Activated CD4-positive, CD25-positive, alpha-beta regulatory T cell (primary cell): ENCODE data around the gene AP2A1.
"Not testable (repeated sequence)": the region's sequence is repeated elsewhere in the genome, so short reads cannot be mapped to it uniquely, and the experiment has no call there.

ENCODE experiments used
- DNase-seq, 4 experiments: peaks; one replicate each; lab custom pipeline; 2025; lab: John Stamatoyannopoulos, UW

AP2A1 gene

DNA sequence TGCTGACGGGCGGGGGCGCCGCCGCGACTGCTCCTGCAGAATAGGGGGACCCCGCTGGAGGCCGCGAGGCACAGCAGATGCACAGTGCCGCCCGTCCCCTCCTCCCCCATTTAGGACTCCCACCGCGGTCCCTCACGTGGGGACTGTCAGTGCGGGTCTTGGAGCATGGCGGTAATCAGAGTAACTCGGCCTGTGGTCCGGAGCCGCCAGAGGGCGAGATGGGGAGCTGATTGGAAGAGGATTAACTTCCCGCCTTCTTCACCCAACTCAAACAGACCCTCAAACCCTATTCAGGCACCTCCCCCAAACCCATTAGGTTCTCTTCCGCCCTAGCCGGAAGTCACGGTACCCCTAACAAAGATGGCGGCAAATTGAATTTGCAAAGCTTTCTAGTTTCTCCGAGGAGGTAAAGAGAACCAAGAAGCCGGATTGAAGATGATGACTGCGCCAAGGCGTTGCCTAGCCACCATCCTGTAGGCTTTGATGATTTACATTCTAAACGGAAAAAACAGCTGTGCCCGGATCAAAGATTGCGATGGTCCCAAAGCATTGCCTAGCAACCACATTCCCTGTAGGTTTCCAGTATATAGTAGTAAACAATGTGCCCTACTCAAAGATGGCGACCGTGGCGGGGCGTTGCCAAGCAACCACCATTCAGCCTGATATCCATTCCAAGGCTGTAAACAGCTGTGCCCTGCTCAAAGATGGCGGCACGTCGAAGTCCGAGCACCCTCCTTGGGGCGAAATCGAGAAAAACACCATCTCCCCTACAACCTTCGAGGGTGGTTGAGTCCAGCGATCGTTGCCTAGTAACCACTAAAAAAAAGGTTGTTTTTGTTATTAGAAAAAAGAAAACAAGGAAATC is 46.4 kb downstream of the AP2A1 start, which contains the start of gene FUZ:
FUZ (minus strand) TSS at position 296 of the 865 bp plus-strand sequence; CDS start at position 110, 186 bp downstream.
- peak; percentile 64 to 78 (median 76) for DNase-seq

DNA sequence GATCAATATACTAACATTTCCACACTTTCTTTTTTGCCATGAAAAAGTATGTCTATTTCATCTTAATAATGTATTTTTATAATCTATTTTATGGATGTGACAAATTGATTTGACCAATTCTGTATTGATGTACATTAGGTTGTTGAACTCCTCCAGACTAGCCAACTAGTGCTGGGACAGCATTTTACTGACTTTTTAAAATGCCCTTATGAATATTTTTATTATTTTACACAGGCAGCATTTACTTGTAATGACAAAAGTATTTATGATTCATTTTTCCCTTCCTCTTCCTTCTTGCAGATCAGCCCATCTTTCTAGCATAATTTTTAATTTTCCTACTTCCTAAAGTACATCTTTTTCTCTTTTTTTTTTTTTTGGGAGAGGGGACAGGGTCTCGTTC is 47.2 kb downstream of the AP2A1 start:
- DNase-seq: no peak

DNA sequence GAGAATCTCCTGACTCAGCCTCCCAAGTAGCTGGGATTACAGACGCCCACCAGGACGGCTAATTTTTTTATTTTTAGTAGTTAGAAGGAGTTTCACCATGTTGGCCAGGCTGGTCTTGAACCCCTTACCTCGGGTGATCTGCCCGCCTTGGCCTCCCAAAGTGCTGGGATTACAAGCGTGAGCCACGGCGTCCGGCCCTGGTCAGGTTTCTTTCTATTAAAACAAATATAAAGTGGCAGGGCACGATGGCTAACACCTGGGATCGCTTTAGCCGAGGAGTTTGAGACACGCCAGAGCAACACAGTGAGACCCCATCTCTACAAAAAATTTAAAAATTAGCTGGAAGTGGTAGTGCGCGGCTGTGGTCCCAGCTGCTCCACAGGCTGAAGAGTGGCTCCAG is 49.8 kb downstream of the AP2A1 start:
- DNase-seq: no peak

DNA sequence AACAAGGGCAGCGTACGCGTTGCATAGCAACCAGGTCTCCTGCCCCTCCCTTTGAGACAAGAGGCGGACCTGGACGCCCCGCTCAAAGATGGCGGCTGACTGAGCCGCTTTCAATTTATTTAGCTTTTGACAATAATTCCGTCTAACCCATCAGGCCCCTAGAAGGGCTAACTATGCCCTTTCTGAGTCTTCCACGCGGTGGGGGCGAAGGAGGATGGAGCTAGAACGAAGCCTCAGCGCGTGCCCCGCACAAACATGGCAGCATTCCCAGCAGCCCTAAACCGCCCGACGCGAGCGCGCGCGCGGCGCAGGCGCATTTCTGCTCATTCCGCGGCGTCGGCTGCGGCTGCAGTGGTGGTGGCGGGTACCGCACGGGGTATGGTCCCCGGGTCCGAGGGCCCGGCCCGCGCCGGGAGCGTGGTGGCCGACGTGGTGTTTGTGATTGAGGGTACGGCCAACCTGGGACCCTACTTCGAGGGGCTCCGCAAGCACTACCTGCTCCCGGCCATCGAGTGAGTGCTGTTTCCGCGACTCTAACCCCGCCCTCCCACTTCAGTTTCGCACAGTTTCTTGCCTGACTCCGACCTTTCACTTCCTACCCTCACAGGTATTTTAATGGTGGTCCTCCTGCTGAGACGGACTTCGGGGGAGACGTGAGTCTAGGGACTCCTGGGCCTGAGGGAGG is 51.3 kb downstream of the AP2A1 start, which contains the start of gene MED25:
MED25 (plus strand) TSS at position 326 of the 685 bp plus-strand sequence; CDS start at position 379, 53 bp downstream.
- peak; percentile 71 to 80 (median 74) for DNase-seq

DNA sequence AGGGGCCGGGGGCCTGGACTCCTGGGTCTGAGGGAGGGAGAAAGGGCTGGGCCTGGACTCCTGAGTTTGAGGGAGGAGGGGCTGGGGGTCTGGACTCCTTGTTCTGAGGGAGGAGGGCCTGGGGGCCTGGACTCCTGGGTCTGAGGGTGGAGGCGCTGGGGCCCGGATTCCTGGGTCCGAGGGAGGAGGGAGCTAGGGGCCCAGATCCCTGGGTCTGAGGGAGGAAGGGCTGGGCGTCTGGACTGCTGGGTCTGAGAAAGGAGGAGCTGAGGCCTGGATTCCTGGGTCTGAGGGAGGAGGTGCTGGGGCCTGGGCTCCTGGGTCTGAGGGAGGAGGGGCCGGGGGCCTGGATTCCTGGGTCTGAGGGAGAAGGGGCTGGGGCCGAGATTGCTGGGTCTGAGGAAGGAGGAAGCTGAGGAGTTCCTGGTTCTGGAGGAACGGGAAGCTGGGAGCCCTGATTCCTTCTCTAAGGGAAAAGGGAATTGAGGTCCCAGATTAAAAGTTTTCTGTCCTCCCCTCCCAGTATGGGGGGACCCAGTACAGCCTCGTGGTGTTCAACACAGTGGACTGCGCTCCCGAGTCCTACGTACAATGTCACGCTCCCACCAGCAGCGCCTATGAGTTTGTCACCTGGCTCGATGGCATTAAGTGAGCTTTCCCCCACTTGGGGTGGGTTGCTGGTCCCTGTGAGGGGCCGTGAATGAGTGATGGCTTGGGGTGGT is 52.0 kb downstream of the AP2A1 start:
- DNase-seq: no peak

DNA sequence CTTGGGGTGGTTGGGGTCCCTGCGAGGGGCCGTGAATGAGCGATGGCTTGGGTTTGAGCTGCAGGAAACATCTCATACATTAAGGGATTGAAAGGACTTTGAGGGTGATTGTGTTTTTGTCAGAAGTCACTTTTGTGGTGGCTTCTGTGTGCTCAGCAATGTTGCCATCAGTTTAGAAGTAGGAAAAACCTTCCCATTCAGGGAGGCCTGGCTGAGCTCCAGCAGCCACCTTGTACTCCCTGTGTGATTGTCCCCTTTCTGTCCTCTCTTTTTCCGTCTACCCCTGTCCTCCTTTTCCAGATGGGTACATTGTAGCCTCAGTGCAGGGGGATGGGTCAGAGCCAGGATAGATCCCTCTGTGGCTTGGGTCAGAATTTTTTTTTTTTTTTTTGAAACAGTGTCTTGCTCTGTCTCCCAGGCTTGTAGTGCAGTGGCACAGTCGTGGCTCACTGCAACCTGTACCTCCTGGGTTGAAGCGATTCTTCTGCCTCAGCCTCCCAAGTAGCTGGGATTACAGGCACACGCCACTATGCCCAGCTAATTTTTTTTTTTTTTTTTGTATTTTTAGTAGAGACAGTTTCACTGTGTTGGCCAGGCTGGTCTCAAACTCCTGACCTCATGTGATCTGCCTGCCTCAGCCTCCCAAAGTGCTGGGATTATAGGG is 52.8 kb downstream of the AP2A1 start:
- DNase-seq: not testable (repeated sequence)

DNA sequence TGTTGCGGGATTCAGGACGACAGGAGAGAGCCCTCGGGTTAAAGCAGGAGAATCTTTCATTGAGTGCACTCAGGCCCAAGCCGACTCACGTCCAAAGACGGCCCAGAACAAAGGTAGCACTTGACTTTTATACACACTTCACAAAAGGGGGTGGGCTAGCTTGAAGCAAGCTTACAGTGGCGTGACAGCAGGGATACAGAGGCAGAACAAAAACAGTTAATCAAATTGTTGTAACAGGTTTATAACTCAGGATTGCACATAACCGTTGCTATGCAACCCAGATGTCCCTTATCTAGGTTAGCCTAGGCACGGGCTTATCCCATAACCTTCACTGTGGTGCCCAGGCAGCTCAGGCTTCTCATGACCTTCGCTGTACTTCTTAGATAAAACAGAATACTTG is 53.3 kb downstream of the AP2A1 start:
- DNase-seq: no peak

DNA sequence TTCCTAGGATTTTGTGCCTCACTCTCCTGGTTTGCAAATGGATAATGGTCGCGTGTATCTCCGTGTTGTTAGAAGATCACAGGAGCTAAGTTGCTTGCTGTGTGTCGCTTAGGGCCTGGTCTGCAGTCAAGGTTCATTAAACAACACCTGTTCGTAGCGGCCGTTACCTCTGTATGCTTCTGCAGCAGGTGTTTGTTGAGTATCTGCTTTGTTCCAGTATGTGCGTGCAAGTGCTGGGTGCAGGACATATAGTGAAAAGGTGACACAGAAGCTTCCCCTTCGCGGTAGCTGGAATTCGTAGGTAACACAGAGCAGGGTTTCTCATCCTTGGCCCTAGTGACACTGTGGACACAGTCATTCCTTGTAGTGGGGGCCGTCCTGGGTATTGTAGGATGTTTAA is 56.7 kb downstream of the AP2A1 start:
- DNase-seq: no peak

DNA sequence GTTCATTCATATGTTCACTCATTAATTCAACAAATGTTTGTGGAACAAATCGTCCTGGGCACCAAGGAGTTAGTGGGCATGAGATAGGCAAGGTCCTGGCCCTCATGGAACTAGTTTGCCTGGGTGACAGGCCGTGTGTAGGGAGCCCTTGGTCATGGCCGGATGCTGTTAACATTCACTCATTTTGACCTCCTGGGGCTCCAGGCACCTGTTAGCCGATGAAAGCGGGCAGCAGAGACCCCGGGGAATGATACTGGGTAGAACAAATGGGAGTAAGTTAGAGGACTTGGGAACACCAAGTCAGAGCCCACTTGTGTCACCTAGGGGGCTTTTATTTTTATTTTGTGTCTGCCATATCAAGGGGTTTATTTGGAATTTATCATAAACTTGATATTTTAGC is 57.9 kb downstream of the AP2A1 start:
- no peak for DNase-seq

DNA sequence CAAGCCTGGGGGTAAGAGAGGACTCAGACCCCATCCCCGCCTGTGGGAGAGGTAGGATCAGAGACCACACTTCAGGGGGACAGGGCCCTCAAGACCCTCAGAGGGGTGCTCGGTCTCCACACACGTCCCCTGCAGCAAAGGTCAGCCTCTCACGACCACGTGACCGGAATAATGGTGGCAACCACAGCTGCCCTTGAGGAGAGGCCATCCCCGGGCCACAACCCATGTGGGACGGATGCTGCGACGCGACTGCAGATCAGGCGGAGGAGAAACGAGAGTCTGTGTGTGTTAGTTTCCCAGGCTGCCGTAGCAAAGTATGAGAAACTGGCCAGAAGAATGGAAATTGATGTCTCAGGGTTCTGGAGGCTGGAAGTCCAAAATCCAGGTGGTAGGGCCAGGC is 60.2 kb downstream of the AP2A1 start:
- no peak for DNase-seq

DNA sequence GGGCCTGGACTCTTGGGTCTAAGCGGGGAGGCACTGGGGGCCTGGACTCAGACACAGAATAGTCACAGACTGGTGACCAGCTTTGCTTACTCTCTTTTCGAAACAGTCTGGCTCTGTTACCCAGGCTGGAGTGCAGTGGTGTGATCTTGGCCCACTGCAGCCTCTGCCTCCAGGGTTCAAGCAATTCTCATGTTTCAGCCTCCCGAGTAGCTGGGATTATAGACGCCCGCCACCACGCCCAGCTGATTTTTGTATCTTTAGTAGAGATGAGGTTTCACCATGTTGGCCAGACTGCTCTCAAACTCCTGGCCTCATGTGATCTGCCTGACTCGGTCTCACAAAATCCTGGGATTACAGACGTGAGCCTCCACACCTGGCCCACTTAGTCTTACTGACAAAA is 62.4 kb downstream of the AP2A1 start:
- DNase-seq: no peak

DNA sequence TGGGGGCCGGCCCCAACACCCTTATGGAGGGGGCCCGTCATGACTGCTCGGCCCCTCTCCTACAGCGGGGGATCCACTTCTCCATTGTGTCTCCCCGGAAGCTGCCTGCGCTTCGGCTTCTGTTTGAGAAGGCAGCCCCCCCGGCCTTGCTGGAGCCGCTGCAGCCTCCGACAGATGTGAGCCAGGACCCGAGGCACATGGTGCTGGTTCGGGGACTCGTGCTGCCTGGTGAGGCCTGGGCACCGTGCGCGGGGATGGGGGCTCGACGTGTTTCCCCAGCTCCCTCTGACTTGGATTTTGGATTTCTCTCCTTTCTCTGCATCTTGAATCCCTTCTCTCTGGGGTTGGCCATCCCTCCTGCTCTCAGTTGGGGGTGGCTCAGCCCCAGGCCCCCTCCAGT is 62.9 kb downstream of the AP2A1 start:
- DNase-seq: no peak

DNA sequence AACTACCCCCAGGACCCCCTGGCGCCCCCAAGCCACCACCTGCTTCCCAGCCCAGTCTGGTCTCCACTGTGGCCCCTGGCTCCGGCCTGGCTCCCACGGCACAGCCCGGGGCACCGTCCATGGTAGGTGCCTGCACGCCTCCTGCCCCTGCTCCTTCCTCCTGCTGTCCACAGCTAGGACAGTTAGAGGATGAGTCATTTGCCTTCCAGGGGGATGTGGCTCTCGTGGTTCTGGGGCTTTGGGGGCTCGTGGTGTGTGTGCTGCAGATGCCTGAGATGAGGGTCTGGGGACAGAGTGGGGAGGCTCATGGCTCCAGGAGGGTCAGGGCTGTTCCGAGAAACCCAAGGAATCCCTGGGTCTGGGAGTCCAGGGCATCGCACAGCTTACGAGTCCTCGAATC is 64.0 kb downstream of the AP2A1 start:
- no peak for DNase-seq

DNA sequence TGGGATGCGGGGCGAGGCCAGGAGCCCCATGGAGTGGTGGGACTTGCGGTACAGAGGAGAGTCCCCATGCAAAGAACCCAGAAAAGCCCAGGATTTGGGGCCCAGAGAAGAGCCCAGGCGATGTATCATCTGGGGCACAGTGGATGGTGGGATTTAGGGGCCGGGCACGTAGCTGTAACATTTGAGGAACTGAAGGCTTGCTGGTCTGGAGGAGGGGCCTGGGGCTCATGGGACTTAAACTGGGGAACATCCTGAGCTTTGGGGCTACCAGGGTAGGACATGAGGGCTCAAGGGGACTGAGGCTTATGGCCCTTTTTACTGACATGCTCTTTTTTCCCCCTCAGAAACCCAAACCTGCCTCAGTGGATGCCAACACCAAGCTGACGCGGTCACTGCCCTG is 64.8 kb downstream of the AP2A1 start:
- no peak for DNase-seq

DNA sequence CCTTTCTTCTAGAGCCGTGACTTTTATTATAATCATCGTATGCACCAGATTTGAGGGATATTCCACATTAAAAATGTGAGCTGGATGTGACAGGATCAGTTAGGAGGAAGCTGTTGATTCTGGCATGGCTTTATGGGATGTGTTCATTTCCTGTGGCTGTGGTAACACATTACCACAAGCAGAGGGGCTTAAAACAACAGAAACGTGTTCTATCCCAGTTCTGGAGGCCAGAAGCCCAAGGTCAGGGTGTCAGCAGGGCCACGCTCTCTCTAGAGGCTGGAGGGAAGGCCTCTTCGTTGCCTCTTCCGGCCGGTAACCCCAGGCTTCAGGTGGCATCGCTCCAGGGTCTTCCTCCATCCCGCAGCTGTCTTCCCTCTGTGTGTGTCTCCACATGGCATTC is 65.8 kb downstream of the AP2A1 start:
- DNase-seq: no peak

DNA sequence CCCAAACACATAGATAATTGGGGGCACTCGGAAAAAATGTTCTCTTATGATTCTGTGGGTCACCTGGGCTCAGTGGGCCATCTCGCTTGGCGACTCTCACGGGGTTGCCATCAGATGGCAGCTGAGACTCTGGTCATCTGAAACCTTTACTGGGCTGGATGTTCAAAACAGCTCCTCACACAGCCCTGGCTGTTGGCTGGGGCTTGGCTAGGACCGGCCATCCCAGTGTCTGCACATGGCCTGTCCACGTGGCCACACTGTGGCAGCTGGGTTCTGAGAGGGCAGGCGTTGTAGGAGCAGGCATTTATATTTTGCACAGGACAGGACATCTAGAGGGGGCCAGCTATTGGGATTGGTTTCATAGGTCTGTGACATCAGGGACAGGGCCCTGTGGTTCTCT is 66.8 kb downstream of the AP2A1 start:
- DNase-seq: no peak

DNA sequence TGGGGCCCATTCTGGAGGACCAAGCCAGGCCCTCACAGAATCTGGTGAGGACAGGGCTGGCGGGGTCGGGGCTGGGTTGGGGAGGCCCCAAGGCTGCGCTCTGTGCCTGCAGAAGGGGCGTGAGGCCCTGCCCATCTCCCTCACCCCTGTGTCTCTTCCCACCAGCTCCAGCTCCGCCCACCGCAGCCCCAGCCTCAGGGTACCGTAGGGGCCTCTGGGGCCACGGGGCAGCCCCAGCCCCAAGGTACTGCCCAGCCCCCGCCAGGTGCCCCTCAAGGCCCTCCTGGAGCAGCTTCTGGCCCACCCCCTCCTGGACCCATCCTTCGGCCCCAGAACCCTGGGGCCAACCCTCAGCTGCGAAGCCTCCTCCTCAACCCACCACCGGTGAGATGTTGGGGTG is 68.8 kb downstream of the AP2A1 start:
- no peak for DNase-seq

DNA sequence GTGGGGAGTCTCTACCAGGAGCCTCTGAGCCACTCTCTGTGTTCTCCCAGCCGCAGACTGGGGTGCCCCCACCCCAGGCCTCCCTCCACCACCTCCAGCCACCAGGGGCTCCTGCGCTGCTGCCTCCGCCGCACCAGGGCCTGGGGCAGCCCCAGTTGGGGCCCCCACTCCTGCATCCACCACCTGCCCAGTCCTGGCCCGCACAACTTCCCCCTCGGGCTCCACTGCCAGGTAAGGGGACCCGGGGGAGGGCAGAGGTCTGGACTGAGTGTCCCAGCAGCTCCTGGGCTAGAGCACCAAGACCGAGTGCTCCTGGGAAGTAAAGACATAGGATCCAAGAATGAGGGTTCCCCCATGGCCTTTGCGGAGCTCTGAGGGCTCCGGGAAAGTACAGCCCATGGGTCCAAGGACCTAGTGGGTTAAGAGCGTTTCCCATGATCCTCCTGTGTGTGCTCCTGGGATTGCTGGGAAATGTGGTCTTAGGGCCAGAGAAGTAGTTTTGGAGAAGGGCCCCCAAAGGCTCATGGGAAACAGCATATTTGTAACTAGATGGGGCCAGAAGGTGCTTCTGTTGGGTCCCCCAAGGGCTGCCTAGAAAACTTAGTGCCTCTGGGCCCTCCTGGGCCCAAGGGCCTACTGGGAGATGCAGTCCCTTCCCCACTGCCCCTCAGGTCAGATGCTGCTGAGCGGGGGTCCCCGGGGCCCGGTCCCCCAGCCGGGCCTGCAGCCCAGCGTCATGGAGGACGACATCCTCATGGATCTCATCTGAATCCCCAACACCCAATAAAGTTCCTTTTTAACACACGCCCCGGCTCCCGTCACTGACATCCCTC is 69.6 kb downstream of the AP2A1 start:
- DNase-seq: no peak

DNA sequence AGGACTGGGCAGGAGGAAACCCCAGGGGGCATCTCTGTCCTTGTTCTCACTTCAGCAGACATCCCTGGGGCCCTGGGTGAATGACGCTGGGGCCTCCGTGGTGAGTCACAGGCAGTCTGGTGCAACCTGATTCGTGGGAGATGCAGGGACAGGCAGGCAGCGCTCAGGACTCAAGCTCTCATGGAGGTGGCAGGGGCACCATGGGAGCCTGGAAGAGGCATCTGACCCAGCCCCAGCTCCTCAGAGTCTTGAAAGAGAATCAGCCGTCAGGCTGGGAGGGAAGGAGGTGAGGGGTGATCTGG is 70.2 kb downstream of the AP2A1 start:
- DNase-seq: no peak

DNA sequence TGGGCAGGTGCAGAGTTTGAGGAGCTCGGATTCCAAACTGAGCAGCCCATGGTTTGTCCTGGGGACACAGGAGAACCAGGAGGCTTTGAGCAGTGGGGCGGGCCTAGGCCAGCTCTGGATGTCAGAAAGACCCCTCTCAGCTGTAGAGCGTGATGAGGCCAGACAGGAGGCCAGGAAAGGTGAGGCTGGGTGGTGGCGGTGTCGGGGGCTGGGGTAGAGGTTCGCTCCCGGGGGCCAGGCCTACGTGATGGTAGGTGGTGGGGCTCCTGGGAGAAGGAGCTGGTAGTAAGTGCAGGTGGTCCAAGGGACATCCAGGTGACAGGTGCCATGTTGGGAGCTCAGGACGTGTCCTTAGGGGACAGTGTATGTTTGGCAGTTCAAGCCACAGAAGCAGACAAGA is 70.6 kb downstream of the AP2A1 start:
- no peak for DNase-seq

DNA sequence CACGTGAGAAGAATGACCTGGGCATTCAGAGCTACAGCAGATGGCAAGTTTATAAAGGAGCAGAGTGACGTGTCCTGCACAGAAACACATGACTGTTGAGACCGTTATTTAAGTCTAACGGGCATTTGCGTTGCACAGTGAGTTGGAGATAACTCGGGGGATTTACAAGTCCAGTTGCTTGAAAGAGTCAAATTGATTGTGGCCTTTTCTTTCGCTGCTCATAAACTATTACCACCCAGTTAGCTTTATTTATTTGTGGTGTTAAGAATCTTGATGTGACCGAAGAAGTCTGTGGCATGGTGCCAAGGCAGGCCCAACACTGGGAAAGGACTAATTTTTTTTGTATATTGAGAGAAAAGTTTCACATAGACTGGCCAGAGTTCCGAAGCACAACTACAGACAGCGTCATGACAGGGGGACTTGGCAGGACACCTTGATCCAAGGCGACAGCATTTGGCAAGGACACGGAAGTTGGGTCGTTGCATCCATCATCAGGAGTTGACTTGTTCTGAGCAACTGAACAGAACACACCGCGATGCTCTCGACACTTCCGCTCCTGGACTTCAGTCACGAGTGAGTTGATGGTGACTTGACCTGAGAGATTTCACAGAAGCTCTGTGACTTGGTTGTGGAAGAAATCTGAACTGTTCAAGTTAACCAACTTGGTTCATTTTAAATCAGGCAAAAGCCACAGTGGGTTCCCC is 72.2 kb downstream of the AP2A1 start:
- no peak for DNase-seq
